Cerebellar nuclear complex (tissue), 1 donor: Measurements from ENCODE around the gene ERC2.
A peak's percentile ranks its signal among the peaks of the same experiment; 100 is the strongest.

Experiments used
- DNase-seq, 2 experiments: peaks; one replicate each; lab custom pipeline; 2025; lab: John Stamatoyannopoulos, UW

The ERC2 gene

GRCh38 chr3:56251343-56251945, 216.8 kb downstream of the ERC2 start:
- DNase-seq, result peak in 1 of 2 experiments; percentile 48

GRCh38 chr3:56248021-56248420, 220.2 kb downstream of the ERC2 start:
- no peak for DNase-seq

GRCh38 chr3:56238299-56238698, 230.0 kb downstream of the ERC2 start:
- DNase-seq, result no peak

GRCh38 chr3:56233742-56234141, 234.5 kb downstream of the ERC2 start:
- no peak for DNase-seq

- DNase-seq, result no peak
Observed at GRCh38 chr3:56229311-56229710, 239.0 kb downstream of the ERC2 start.

GRCh38 chr3:56222866-56223265, 245.4 kb downstream of the ERC2 start:
- no peak for DNase-seq

GRCh38 chr3:56219894-56220805, 248.1 kb downstream of the ERC2 start:
- DNase-seq, result no peak

- DNase-seq, result no peak
Observed at GRCh38 chr3:56209982-56210751, 258.1 kb downstream of the ERC2 start.

GRCh38 chr3:56207922-56208321, 260.3 kb downstream of the ERC2 start:
- DNase-seq, result no peak

GRCh38 chr3:56205406-56205805, 262.9 kb downstream of the ERC2 start:
- DNase-seq, result no peak

GRCh38 chr3:56202997-56203396, 265.3 kb downstream of the ERC2 start:
- no peak for DNase-seq

- DNase-seq, result no peak
Observed at GRCh38 chr3:56201407-56201806, 266.9 kb downstream of the ERC2 start.

- no peak for DNase-seq
Observed at GRCh38 chr3:56200251-56200650, 268.0 kb downstream of the ERC2 start.

- DNase-seq, result no peak
Observed at GRCh38 chr3:56197991-56198390, 270.3 kb downstream of the ERC2 start.

- DNase-seq, result no peak
Observed at GRCh38 chr3:56197259-56197965, 270.9 kb downstream of the ERC2 start.

GRCh38 chr3:56196700-56197099, 271.6 kb downstream of the ERC2 start:
- no peak for DNase-seq

GRCh38 chr3:56193519-56193918, 274.7 kb downstream of the ERC2 start:
- no peak for DNase-seq

GRCh38 chr3:56192001-56192400, 276.3 kb downstream of the ERC2 start:
- DNase-seq, result no peak

GRCh38 chr3:56190771-56191305, 277.4 kb downstream of the ERC2 start:
- peak; percentile 14 to 63 for DNase-seq

GRCh38 chr3:56190130-56190529, 278.1 kb downstream of the ERC2 start:
- DNase-seq, result no peak

GRCh38 chr3:56189536-56189935, 278.7 kb downstream of the ERC2 start:
- no peak for DNase-seq

GRCh38 chr3:56188201-56188600, 280.1 kb downstream of the ERC2 start:
- DNase-seq, result no peak
